ENCODE measurements around the gene ANTXRL. TPM values are rescaled to one million over a fixed set of nuclear protein-coding genes. Genes with fewer than 3 reads are reported as not detected.
"Not testable (repeated sequence)": the region's sequence is repeated elsewhere in the genome, so short reads cannot be mapped to it uniquely, and the experiment has no call there.

The ANTXRL gene
- total RNA-seq, 1 experiment from 2014 or later: not detected

GRCh38 chr10:46310143-46310514, 23.3 kb downstream of the ANTXRL start:
- Mint-ChIP-seq H3K27ac (ENCODE audit: unreplicated experiment) (no peak overlapping the region), H3K9me3 (ENCODE audit: low read depth, unreplicated experiment) (no peaks in the 10 kb centered on the region), H3K36me3 (ENCODE audit: insufficient read depth, unreplicated experiment) (peaks cover 3% of the 10 kb centered on the region), H3K4me3 (ENCODE audit: low read depth, unreplicated experiment) (no peak overlapping the region), H3K4me1 (ENCODE audit: low read depth, unreplicated experiment) (peaks cover 36% of the 10 kb centered on the region), H3K27me3 (ENCODE audit: unreplicated experiment) (peaks cover 31% of the 10 kb centered on the region)
- intact Hi-C loops (cut with micrococcal nuclease; ENCODE audit: unreplicated experiment): no loop called here
- DNase-seq: no peak
- BruUV-seq (replicated peaks): no TSS peak
- CTCF ChIA-PET: interaction anchor here (0.7 to 2.0 kb wide), 2 partner anchors 13 to 15 kb away, joined by 3 to 5 read pairs; no protein-coding TSS in a partner anchor
- no peak for TF ChIP-seq CTCF (IDR thresholded peaks at IDR 0.05; ENCODE audit: unreplicated experiment)

DNA sequence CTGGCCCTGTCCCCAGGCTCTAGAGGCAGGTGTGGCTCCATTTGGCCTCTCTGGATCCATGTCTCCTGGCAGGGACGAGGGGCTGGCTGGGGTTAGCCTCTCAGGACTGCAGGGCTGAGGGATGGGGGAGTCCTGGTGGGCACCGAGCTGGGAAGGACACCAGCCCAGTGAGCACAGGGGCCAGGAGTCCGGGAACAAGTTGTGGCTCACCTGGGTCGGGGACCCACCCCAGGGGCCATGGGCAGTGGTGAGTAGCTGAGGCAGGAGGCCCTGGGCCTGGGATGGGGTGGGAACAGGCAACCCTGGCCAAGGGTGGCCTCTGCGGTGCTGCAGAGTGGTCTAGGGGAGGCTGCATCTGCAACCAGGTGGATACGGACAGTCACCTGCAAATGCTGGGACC, 24.1 kb downstream of the ANTXRL start:
- H3K36me3 Mint-ChIP-seq (ENCODE audit: insufficient read depth, unreplicated experiment): peaks cover 10% of the 10 kb centered on the region
- TF ChIP-seq CTCF (IDR thresholded peaks at IDR 0.05; ENCODE audit: unreplicated experiment): no peak
- no peak overlapping the region for H3K4me3 Mint-ChIP-seq (ENCODE audit: low read depth, unreplicated experiment)
- peaks cover 42% of the 10 kb centered on the region for H3K4me1 Mint-ChIP-seq (ENCODE audit: low read depth, unreplicated experiment)
- no peak for DNase-seq
- no peaks in the 10 kb centered on the region for H3K9me3 Mint-ChIP-seq (ENCODE audit: low read depth, unreplicated experiment)
- peaks cover 24% of the 10 kb centered on the region for H3K27me3 Mint-ChIP-seq (ENCODE audit: unreplicated experiment)
- intact Hi-C loops (cut with micrococcal nuclease; ENCODE audit: unreplicated experiment): no loop called here
- CTCF ChIA-PET: no interaction called here
- no peak overlapping the region for H3K27ac Mint-ChIP-seq (ENCODE audit: unreplicated experiment)
- BruUV-seq (replicated peaks): no TSS peak

GRCh38 chr10:46311501-46311951, 24.7 kb downstream of the ANTXRL start:
- no peak for DNase-seq
- no peak for TF ChIP-seq CTCF (IDR thresholded peaks at IDR 0.05; ENCODE audit: unreplicated experiment)
- no peak overlapping the region for H3K4me3 Mint-ChIP-seq (ENCODE audit: low read depth, unreplicated experiment)
- H3K9me3 Mint-ChIP-seq (ENCODE audit: low read depth, unreplicated experiment): no peaks in the 10 kb centered on the region
- CTCF ChIA-PET: no interaction called here
- BruUV-seq (replicated peaks): no TSS peak
- H3K27ac Mint-ChIP-seq (ENCODE audit: unreplicated experiment): no peak overlapping the region
- H3K36me3 Mint-ChIP-seq (ENCODE audit: insufficient read depth, unreplicated experiment): peaks cover 13% of the 10 kb centered on the region
- H3K27me3 Mint-ChIP-seq (ENCODE audit: unreplicated experiment): peaks cover 17% of the 10 kb centered on the region
- intact Hi-C loops (cut with micrococcal nuclease; ENCODE audit: unreplicated experiment): no loop called here
- H3K4me1 Mint-ChIP-seq (ENCODE audit: low read depth, unreplicated experiment): peaks cover 41% of the 10 kb centered on the region

DNA sequence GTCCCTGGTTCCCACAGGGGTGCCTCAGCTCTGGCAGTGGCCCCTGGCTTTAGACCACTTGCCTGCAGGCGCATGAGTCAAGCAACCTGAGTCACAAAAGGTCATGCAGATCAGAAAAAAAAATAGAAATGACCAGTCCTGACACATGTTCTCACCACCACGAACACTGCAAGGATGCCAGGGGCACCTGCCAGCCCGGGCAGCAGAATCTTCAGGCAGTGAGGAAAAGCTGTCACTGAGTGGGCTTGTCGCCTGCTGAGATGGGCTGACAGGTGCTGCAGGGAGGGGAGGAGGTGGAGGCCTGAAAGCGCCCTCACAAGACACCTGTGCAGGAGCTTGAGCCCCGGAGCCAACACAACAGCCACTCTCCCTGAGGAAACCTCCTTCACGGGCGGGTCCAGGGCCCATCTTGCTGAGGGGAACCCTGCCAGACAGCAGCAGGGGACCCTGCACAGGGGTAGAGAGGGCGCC, 25.2 kb downstream of the ANTXRL start:
- peaks cover 13% of the 10 kb centered on the region for H3K36me3 Mint-ChIP-seq (ENCODE audit: insufficient read depth, unreplicated experiment)
- peaks cover 12% of the 10 kb centered on the region for H3K27me3 Mint-ChIP-seq (ENCODE audit: unreplicated experiment)
- CTCF ChIA-PET; H3K4me3 Mint-ChIP-seq (ENCODE audit: low read depth, unreplicated experiment); H3K9me3 Mint-ChIP-seq (ENCODE audit: low read depth, unreplicated experiment); BruUV-seq (replicated peaks); H3K27ac Mint-ChIP-seq (ENCODE audit: unreplicated experiment); intact Hi-C loops (cut with micrococcal nuclease; ENCODE audit: unreplicated experiment): not testable (repeated sequence)
- peaks cover 39% of the 10 kb centered on the region for H3K4me1 Mint-ChIP-seq (ENCODE audit: low read depth, unreplicated experiment)
- peak; percentile 52 for DNase-seq

- Mint-ChIP-seq H3K9me3 (ENCODE audit: low read depth, unreplicated experiment) (no peaks in the 10 kb centered on the region), H3K4me1 (ENCODE audit: low read depth, unreplicated experiment) (peaks cover 39% of the 10 kb centered on the region), H3K27me3 (ENCODE audit: unreplicated experiment) (peaks cover 9% of the 10 kb centered on the region), H3K4me3 (ENCODE audit: low read depth, unreplicated experiment) (no peak overlapping the region), H3K27ac (ENCODE audit: unreplicated experiment) (no peak overlapping the region), H3K36me3 (ENCODE audit: insufficient read depth, unreplicated experiment) (peaks cover 13% of the 10 kb centered on the region)
- DNase-seq: no peak
- CTCF ChIA-PET: no interaction called here
- intact Hi-C loops (cut with micrococcal nuclease; ENCODE audit: unreplicated experiment): no loop called here
- no peak for TF ChIP-seq CTCF (IDR thresholded peaks at IDR 0.05; ENCODE audit: unreplicated experiment)
- BruUV-seq (replicated peaks): no TSS peak
Measured at GRCh38 chr10:46312953-46313352, 26.2 kb downstream of the ANTXRL start.
